Effector memory CD4-positive, alpha-beta T cell (primary cell): Measurements from ENCODE around the gene KAZALD1.

Source experiments
- DNase-seq, 3 donors: peaks; one replicate each; pipeline ENCODE4 v3.0.0-alpha.2; 2020
- H3K27ac ChIP-seq: 2 replicates; pipeline ENCODE4 v1.7.0; 2013; ENCODE audit warnings: mild to moderate bottlenecking, low read length, moderate library complexity; ENCODE audit not compliant: insufficient read depth, poor library complexity, severe bottlenecking
- H3K27me3 ChIP-seq: replicated peaks from 2 replicates; pipeline ENCODE4 v1.7.0; 2013; ENCODE audit warnings: mild to moderate bottlenecking, low read length; ENCODE audit not compliant: insufficient read depth, control insufficient read depth, poor library complexity, severe bottlenecking
- H3K36me3 ChIP-seq: 2 replicates; pipeline ENCODE4 v1.7.0; 2013; ENCODE audit warnings: mild to moderate bottlenecking, low read length, moderate library complexity; ENCODE audit not compliant: control insufficient read depth, insufficient read depth
- H3K4me1 ChIP-seq: 2 replicates; pipeline ENCODE4 v1.7.0; 2013; ENCODE audit warnings: low read length, mild to moderate bottlenecking; ENCODE audit not compliant: control insufficient read depth, insufficient read depth, poor library complexity, severe bottlenecking
- H3K4me3 ChIP-seq: 2 replicates; pipeline ENCODE4 v1.7.0; 2013; ENCODE audit warnings: low read length, low read depth, mild to moderate bottlenecking; ENCODE audit not compliant: insufficient read depth, poor library complexity, severe bottlenecking
- H3K9me3 ChIP-seq: 2 replicates; pipeline ENCODE4 v1.7.0; 2013; ENCODE audit warnings: mild to moderate bottlenecking, low read length, moderate library complexity; ENCODE audit not compliant: control insufficient read depth

Gene KAZALD1

DNA sequence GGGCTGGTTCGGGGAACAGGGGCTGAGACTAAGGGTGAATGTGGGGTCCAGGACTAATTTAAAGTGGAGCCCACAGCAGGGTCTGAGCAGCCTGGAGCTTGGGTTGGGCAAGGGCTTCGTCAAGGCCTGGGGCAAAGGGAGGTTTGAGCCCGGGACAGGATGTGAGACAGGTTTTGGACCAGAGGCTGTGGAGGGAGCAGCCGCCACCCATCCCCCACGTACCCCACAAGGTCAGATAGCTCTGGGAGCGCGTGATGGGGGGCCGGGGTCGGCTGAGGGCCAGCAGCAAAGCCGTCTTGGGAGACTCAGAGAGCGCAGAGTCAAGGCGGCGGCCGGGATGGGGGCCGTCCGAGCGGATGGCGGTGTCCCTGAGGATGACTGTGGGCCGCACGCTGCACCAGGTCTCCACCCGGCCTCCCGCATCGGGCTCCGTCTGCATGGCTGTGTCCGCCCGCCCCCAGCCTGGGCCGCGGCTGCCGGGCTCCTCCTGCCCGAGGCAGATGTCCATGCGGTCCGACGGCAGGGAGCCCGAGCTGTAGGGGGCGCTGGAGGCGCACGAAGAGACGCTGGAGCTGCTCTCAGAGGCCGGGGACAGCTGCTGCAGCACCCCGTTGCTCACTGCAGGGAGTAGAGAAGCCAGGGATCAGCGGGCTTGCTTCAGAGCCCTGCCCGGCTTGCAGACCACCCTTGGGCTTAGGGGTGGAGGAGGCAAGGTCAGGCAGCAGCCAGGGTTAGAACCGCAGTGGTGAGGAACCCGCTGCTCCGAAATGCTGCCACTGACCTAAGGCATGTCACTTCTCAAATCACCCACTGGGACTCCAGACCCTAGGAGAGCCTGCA, 43.0 kb upstream of the KAZALD1 start:
- peak; percentile 32 to 47 (median 46) for DNase-seq
- no peaks in the 10 kb centered on the region for H3K9me3 ChIP-seq
- H3K4me1 ChIP-seq: peaks cover 3% of the 10 kb centered on the region
- H3K4me3 ChIP-seq: no peak overlapping the region
- peaks cover 2% of the 10 kb centered on the region for H3K27me3 ChIP-seq
- no peaks in the 10 kb centered on the region for H3K36me3 ChIP-seq
- H3K27ac ChIP-seq: no peak overlapping the region

DNA sequence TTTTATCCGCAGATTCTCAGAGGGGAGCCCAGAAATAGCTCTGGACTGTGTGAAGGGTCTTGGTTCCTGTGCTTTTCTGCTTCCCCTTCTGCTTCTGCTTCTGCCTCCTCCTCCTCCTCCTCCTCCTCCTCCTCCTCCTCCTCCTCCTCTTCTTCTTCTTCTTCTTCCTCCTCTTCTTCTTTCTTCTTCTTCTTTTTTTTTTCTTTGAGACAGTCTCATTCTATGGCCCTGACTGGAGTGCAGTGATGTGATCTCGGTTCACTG, 42.4 kb upstream of the KAZALD1 start:
- Histone ChIP-seq H3K4me3 (no peak overlapping the region), H3K4me1 (peaks cover 3% of the 10 kb centered on the region), H3K27me3 (peaks cover 2% of the 10 kb centered on the region), H3K36me3 (no peaks in the 10 kb centered on the region), H3K27ac (no peak overlapping the region), H3K9me3 (no peaks in the 10 kb centered on the region)
- DNase-seq: no peak

DNA sequence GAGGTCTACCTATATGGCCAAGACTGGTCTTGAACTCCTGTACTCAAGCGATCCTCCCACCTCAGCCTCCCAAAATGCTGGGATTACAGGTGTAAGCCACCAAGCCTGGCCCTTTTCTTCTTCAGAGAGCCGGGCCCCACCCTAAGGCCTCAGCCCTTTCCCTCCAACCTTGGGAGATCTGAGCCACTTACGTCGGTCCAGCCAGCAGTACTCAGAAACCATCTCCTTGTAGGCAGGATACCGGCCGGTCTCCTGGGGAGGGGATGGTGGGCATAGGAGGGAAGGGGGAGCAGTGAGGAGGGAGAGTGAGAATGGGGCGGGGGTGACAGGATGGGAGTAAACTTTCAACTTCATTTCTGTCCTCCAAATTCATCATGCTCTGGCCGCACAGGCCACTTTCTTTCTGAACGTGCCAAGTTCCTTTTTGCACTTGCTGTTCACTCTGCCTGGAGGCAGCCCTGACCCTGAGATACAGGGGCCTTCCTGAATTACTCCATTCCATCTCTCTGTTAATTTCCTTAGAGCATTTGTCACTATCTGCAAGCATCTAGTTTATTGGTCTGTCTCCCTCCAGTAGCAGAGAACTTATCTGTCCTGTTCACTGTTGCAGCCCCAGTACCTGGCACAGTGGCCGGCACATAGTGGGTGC, 41.2 kb upstream of the KAZALD1 start:
- no peak overlapping the region for H3K4me3 ChIP-seq
- peaks cover 3% of the 10 kb centered on the region for H3K4me1 ChIP-seq
- no peaks in the 10 kb centered on the region for H3K9me3 ChIP-seq
- no peaks in the 10 kb centered on the region for H3K36me3 ChIP-seq
- DNase-seq: no peak
- peaks cover under 1% of the 10 kb centered on the region for H3K27me3 ChIP-seq
- no peak overlapping the region for H3K27ac ChIP-seq

DNA sequence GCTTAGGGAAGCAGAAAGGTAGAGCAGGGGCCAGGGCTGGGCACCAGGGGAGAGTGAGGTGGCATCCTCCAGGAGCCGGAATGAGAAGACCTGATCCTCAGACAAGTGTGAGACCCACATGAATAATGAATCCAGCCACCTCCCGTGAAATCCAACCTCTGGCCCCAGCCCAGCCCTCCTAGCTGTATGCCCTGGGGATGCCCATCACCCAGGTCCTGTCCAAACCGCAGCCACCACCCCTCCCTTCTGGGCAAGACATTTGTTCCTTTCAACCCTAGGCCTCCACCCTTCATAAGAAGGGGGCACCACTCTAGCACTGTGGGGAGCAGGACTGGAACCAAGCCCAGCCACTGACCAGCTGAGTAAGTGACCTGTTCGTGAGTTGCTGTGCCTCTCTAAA, 40.5 kb upstream of the KAZALD1 start:
- Histone ChIP-seq H3K9me3 (no peaks in the 10 kb centered on the region), H3K4me3 (no peak overlapping the region), H3K27ac (no peak overlapping the region), H3K4me1 (peaks cover 3% of the 10 kb centered on the region), H3K27me3 (no peaks in the 10 kb centered on the region), H3K36me3 (no peaks in the 10 kb centered on the region)
- DNase-seq: no peak

DNA sequence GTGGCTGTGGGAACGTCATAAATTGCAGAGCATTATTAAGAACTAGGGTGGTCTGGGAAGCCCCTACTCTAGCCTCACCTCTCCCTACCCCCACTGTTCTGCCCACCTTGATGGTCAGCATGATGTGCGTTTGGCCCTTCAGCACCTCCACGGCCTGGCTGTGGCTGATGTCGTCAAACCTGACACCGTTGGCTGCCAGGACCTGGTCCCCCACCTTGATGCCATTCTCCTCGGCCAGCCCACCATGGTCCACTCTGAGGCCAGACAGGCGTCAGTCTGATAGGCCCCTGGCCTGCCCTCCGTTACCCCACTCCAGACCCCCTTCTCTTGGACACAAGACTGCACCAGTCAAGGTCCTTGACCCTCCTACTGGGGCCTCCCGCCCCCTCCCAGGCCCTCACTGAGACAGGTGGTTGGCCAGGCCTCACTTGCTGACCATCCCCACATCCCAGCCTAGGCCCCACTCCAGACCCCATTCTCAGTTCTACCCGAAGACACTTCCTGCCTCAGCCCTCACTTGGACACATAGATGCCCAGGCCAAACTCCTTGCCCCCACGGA, 40.0 kb upstream of the KAZALD1 start:
- no peaks in the 10 kb centered on the region for H3K36me3 ChIP-seq
- H3K4me1 ChIP-seq: peaks cover 3% of the 10 kb centered on the region
- no peak for DNase-seq
- H3K9me3 ChIP-seq: no peaks in the 10 kb centered on the region
- no peak overlapping the region for H3K27ac ChIP-seq
- no peaks in the 10 kb centered on the region for H3K27me3 ChIP-seq
- no peak overlapping the region for H3K4me3 ChIP-seq

DNA sequence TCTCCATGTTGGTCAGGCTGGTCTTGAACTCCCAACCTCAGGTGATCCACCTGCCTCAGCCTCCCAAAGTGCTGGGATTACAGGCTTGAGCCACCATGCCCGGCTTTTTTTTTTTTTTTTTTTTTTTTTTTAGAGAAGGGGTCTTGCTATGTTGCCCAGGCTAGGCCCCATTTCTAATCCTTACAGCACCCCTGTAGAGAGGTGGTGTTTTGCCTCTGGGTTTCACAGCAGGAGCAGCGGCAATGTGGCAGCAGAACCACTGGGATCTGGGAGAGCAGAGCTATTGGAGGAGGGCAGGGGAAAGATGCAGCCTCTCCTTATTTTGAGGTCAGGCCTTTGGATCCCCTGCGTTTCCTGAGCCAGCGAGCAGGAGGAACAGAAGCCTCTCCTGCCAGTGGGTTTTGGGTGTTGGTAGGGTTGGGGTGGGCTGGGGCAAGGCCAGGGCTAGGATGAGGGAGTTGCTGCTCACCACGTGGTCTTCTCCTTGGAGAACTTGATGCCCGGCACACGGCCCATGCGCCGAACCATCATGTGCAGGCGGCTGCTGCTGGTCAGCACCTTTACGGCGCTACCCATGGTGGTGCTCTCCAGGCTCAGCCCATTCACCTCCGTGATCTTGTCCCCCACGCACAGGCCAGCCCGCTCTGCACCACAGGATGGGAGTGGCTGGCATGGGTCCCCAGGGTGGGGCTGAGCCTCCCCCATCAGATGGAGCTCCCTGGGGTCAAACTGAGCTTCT, 38.7 kb upstream of the KAZALD1 start:
- no peaks in the 10 kb centered on the region for H3K36me3 ChIP-seq
- no peak overlapping the region for H3K4me3 ChIP-seq
- H3K27me3 ChIP-seq: no peaks in the 10 kb centered on the region
- H3K9me3 ChIP-seq: no peaks in the 10 kb centered on the region
- H3K27ac ChIP-seq: no peak overlapping the region
- peaks cover 3% of the 10 kb centered on the region for H3K4me1 ChIP-seq
- no peak for DNase-seq

DNA sequence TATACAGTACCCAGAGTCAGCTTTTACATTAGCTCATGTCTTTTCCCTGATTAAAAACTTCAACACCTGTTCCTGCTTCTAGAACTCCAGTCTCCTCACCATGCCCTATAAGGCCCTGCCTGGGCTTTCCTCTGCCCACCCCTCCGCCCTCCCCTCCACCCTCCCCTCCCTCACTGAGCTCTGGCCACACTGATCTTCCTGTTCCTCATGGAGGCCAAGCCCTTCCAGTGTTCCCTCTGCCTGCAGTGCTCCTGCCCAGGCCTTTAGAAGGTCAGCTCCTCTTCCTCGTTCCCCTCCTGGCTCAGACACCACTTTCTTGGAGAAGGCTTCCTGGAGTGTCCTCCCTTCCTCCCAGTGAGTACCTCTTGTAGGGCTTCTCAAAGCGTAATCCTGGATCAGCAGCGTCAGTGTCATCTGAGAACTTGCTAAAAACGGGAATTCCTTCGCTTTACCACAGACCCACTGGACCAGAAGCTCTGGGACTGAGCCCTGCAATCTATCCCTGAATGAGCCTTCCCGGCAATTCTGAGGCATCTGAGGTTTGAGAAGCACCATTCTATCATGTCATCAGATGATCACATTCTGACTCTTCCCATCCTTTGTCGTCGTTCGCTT, 34.6 kb upstream of the KAZALD1 start:
- H3K27ac ChIP-seq: no peak overlapping the region
- no peaks in the 10 kb centered on the region for H3K27me3 ChIP-seq
- peaks cover 7% of the 10 kb centered on the region for H3K4me1 ChIP-seq
- no peak overlapping the region for H3K4me3 ChIP-seq
- DNase-seq: no peak
- H3K36me3 ChIP-seq: no peaks in the 10 kb centered on the region
- H3K9me3 ChIP-seq: no peaks in the 10 kb centered on the region

DNA sequence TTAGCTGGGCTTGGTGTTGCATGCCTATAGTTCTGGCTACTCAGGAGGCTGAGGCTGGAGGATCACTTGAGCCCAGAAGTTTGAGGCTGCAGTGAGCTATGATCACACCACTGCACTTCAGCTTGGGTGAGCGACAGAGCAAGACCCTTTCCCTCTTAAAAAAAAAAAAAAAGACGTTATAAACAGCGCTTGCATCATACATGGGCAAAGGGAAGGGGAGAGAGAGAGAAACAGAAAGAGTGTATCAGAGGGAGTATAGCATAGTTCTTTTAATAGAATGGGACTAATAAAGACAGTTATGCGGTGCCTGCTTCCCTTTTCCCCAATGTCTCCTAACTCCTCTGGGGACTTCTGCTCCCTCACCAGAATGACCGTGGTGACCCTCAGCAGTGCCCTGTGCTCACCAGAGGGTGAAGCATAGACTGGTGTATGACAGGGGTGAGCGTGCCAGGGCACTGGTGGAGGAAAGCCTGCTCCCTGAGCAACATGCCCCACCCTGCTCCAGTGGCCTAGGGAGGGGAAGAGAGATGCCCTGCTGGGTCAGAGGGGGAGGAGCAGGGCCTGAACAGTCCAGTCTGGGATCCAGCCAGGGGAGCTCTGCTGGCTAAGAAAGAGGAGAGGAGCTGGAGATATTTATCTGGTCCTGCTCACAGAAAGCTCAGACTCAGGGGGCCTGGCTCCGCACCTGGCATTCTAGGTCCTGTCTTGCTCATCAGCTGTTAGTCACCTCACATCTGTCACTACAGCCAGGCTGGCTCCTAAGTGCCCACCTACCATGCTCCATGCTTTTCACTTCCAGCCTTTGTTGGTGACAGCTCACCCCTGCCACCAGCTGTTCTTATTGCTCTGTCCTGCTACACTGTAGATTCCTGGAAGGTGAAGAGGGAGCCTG, 33.1 kb upstream of the KAZALD1 start:
- Histone ChIP-seq H3K36me3 (no peaks in the 10 kb centered on the region), H3K27me3 (no peaks in the 10 kb centered on the region), H3K4me3 (no peak overlapping the region), H3K9me3 (no peaks in the 10 kb centered on the region), H3K4me1 (peaks cover 18% of the 10 kb centered on the region), H3K27ac (no peak overlapping the region)
- DNase-seq: no peak
